GM23248 (cell line): ENCODE results near the gene PANK2. TPM values are rescaled to one million over a fixed set of nuclear protein-coding genes. Genes with fewer than 3 reads are reported as not detected.
"Not testable (repeated sequence)": the region's sequence is repeated elsewhere in the genome, so short reads cannot be mapped to it uniquely, and the experiment has no call there.

ENCODE experiments used
- DNase-seq: peaks from one replicate; pipeline ENCODE4 v3.0.0-alpha.2; 2015
- H2AFZ ChIP-seq: fragments of 200-600 bp; sonication (generic); 2 replicates; pipeline ENCODE4 v1.6.1; 2016; ENCODE audit warnings: antibody characterized with exemption
- H3F3A ChIP-seq: fragments of 200-600 bp; sonication (generic); 2 replicates; pipeline ENCODE4 v1.6.1; 2016; ENCODE audit warnings: mild to moderate bottlenecking, antibody characterized with exemption, mixed run types; ENCODE audit not compliant: insufficient read depth
- H3K27ac ChIP-seq: fragments of 200-600 bp; sonication (generic); 2 replicates; pipeline ENCODE4 v1.5.1; 2016; ENCODE audit warnings: mild to moderate bottlenecking
- H3K27me3 ChIP-seq: fragments of 200-600 bp; sonication (generic); replicated peaks from 2 replicates; pipeline ENCODE4 v1.6.1; 2016; ENCODE audit warnings: mild to moderate bottlenecking; ENCODE audit not compliant: insufficient read depth
- H3K36me3 ChIP-seq: fragments of 200-600 bp; sonication (generic); 2 replicates; pipeline ENCODE4 v1.6.1; 2016; ENCODE audit warnings: low read depth, mild to moderate bottlenecking
- H3K4me1 ChIP-seq: fragments of 200-600 bp; sonication (generic); 2 replicates; pipeline ENCODE4 v1.6.1; 2016; ENCODE audit warnings: mild to moderate bottlenecking; ENCODE audit not compliant: insufficient read depth
- H3K4me2 ChIP-seq: fragments of 200-600 bp; sonication (generic); one replicate; pipeline ENCODE4 v1.6.1; 2016; ENCODE audit warnings: mild to moderate bottlenecking; ENCODE audit not compliant: unreplicated experiment
- H3K4me3 ChIP-seq: fragments of 200-600 bp; sonication (generic); 2 replicates; pipeline ENCODE4 v1.5.1; 2016; ENCODE audit warnings: mild to moderate bottlenecking
- H3K79me2 ChIP-seq: fragments of 200-600 bp; sonication (generic); 2 replicates; pipeline ENCODE4 v1.6.1; 2016; ENCODE audit warnings: mild to moderate bottlenecking; ENCODE audit not compliant: insufficient read depth
- H3K9ac ChIP-seq: fragments of 200-600 bp; sonication (generic); 2 replicates; pipeline ENCODE4 v1.6.1; 2016; ENCODE audit warnings: mild to moderate bottlenecking
- H3K9me2 ChIP-seq: fragments of 200-600 bp; sonication (generic); 2 replicates; pipeline ENCODE4 v1.6.1; 2016; ENCODE audit warnings: mixed run types, mild to moderate bottlenecking, moderate library complexity; ENCODE audit not compliant: insufficient read depth
- H3K9me3 ChIP-seq: fragments of 200-600 bp; sonication (generic); one replicate; pipeline ENCODE4 v1.6.1; 2017; ENCODE audit warnings: low read depth
- H4K20me1 ChIP-seq: fragments of 200-600 bp; sonication (generic); 2 replicates; pipeline ENCODE4 v1.6.0; 2016; ENCODE audit not compliant: insufficient read depth
- EZH2 ChIP-seq: fragments of 200-600 bp; sonication (generic); IDR thresholded peaks from 2 replicates; pipeline ENCODE4 v1.6.1; 2018; ENCODE audit warnings: antibody characterized with exemption, mild to moderate bottlenecking; ENCODE audit not compliant: insufficient read depth, poor library complexity, severe bottlenecking
- EZH2phosphoT487 ChIP-seq: fragments of 200-600 bp; sonication (generic); IDR thresholded peaks from 2 replicates; pipeline ENCODE4 v1.6.1; 2018; ENCODE audit warnings: antibody characterized with exemption, moderate library complexity, mild to moderate bottlenecking, low read depth; ENCODE audit not compliant: insufficient read depth
- WGBS, 2 experiments: methylation state at CpG; one replicate each; pipeline ENCODE4 v1.1.6; 2015 to 2017; ENCODE audit warnings: low lambda C conversion rate in 2 of 2, low coverage in 1 of 2; ENCODE audit errors: missing lambda C conversion rate in 2 of 2; 5-methylcytosine and 5-hydroxymethylcytosine counted together
- in situ Hi-C: fragments of 300-500 bp; cut with MboI; formaldehyde crosslinking; loops from 2 replicates; pipeline ENCODE4 v1.15.0; 2020
- polyA plus RNA-seq: library from polyadenylated mRNA; unstranded; fragments of >200 nt; fragmentation: Nextera tagmentation; extraction: Ambion mirVana; gene quantifications from 2 replicates; pipeline ENCODE4 v1.2.1, GENCODE V29; 2016
- total RNA-seq: library from RNA; depleted of rRNA; stranded (reverse); fragments of >200 nt; shearing (Covaris generic); gene quantifications from 2 replicates; pipeline ENCODE4 v1.2.3, GENCODE V29; 2014

The PANK2 gene
- total and polyA plus RNA-seq, 2 experiments from 2014 or later: 30.6 to 43.7 TPM

DNA sequence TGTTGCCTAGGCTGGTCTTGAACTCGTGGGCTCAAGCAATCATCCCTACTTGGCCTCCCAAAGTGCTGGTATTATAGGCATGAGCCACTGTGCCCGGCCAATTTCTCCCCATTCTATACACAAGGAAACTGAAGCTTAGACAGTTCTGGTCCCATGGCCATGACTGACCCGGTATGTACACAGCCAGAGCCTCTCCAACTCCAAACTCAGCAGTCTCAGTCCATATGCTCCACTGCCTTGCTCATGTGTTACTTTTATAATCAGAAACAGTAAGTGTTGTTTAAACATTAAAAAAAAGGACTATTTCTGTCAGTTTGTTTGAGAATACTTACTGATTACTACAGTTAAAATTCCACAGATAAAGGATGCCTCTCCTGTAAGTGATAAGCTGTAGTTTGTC is 75.5 kb downstream of the PANK2 start:
- Histone ChIP-seq H4K20me1 (no peaks in the 10 kb centered on the region), H3K9me2 (no peaks in the 10 kb centered on the region), H3K4me3 (no peak overlapping the region), H3K27ac (no peak overlapping the region), H3K4me2 (no peak overlapping the region), H3F3A (no peaks in the 10 kb centered on the region), H2AFZ (no peak overlapping the region), H3K27me3 (no peaks in the 10 kb centered on the region), H3K36me3 (0 out of 2 replicates have a peak, but pooled peaks cover 7% of the 10 kb centered on the region), H3K79me2 (peaks cover 88% of the 10 kb centered on the region), H3K9ac (no peak overlapping the region), H3K9me3 (no peaks in the 10 kb centered on the region), H3K4me1 (no peaks in the 10 kb centered on the region)
- WGBS, 2 experiments: 67 to 68% methylated on average over 3 of the region's 3 CpGs
- in situ Hi-C loops: no loop called here
- no peak for DNase-seq
- TF ChIP-seq EZH2 (no peak), EZH2phosphoT487 (no peak)

DNA sequence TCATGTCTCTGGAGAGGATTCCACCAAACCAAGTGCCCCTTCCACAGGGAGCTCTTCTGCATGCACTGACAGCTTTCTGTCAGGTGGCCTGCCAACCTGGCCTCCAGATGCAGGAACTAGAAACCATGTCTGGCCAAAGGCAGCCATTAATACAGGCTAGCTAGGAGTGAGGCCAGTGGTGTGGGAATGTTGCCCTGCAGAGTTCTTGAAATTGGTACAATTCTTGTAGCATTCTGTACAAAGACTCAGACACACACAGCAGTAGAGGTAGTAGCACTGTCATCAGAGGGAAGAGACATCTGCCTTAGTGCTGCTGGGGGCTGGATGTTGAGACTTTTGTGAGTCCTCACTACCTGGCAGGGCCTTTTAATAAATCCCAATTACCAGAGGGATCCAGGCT is 77.4 kb downstream of the PANK2 start:
- H3K4me1 ChIP-seq: no peaks in the 10 kb centered on the region
- no peaks in the 10 kb centered on the region for H3K27me3 ChIP-seq
- H3K79me2 ChIP-seq: peaks cover 91% of the 10 kb centered on the region
- H3K36me3 ChIP-seq: peaks cover 9% of the 10 kb centered on the region; the same call in 1 of the 2 replicates
- no peak overlapping the region for H3K4me3 ChIP-seq
- in situ Hi-C loops: no loop called here
- no peak overlapping the region for H2AFZ ChIP-seq
- no peak overlapping the region for H3K4me2 ChIP-seq
- no peaks in the 10 kb centered on the region for H3K9me3 ChIP-seq
- no peak overlapping the region for H3K9ac ChIP-seq
- no peaks in the 10 kb centered on the region for H3K9me2 ChIP-seq
- no peak for TF ChIP-seq EZH2
- TF ChIP-seq EZH2phosphoT487: no peak
- H4K20me1 ChIP-seq: no peaks in the 10 kb centered on the region; the same call in 1 of the 2 replicates
- no peak overlapping the region for H3K27ac ChIP-seq
- H3F3A ChIP-seq: no peaks in the 10 kb centered on the region
- DNase-seq: no peak

DNA sequence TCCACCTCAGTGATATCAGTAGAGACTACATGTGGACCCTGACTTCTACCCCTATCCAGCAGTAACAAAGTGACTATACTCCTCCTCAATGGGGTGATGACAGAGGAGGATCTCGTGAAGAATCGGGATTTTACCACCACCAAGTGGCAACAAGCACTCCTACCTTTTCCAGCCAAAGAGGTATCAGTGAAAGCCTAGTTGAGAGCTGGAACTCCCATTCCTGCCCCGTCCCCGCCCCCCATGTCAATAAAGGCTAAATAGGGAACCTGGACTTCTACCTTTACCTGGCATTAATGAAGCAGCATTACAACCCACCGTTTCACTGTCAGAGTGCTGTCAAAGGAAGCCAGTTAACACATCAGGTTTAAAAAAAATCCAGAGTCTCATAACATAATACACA is 80.8 kb downstream of the PANK2 start:
- no peak for DNase-seq
- Histone ChIP-seq H3K27me3 (no peaks in the 10 kb centered on the region), H3K36me3 (peaks cover 9% of the 10 kb centered on the region; the same call in 1 of the 2 replicates), H3K9ac (no peak overlapping the region), H3K9me3 (no peaks in the 10 kb centered on the region), H3F3A (no peaks in the 10 kb centered on the region), H4K20me1 (peaks cover 5% of the 10 kb centered on the region; the same call in 1 of the 2 replicates), H3K4me2 (no peak overlapping the region), H3K9me2 (no peaks in the 10 kb centered on the region), H3K27ac (no peak overlapping the region), H3K79me2 (peaks cover 96% of the 10 kb centered on the region), H3K4me1 (no peaks in the 10 kb centered on the region), H2AFZ (no peak overlapping the region), H3K4me3 (no peak overlapping the region)
- in situ Hi-C loops: no loop called here
- whole genome bisulfite sequencing, 2 experiments: 90 to 92% methylated on average over 5 of the region's 5 CpGs
- TF ChIP-seq EZH2 (no peak), EZH2phosphoT487 (no peak)

DNA sequence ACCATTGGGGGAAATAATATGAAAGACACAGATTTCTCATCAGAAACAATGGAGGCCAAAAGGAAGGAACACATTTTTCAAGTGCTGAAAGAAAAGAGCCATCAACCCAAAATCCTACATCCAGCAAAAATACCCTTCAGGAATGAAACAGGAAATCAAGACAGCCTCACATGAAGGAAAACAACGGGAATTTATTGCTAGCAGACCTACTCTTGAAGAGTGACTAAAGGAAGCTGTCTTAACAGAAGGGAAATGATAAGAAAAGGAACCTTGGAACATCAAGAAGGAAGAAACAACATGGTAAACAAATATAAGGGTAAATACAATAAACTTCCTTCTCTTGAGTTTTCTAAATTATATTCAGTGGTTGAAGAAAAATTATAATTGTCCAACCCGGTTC is 82.0 kb downstream of the PANK2 start:
- H4K20me1 ChIP-seq: peaks cover 5% of the 10 kb centered on the region; the same call in 1 of the 2 replicates
- H2AFZ ChIP-seq: no peak overlapping the region
- no peaks in the 10 kb centered on the region for H3K4me1 ChIP-seq
- H3K36me3 ChIP-seq: peaks cover 9% of the 10 kb centered on the region; the same call in 1 of the 2 replicates
- H3K9me2 ChIP-seq: no peaks in the 10 kb centered on the region
- no peaks in the 10 kb centered on the region; the same call in 1 of the 2 replicates for H3F3A ChIP-seq
- no peak overlapping the region for H3K9ac ChIP-seq
- H3K27me3 ChIP-seq: no peaks in the 10 kb centered on the region
- no peaks in the 10 kb centered on the region for H3K9me3 ChIP-seq
- no peak overlapping the region for H3K27ac ChIP-seq
- no peak for DNase-seq
- in situ Hi-C loops: no loop called here
- H3K4me2 ChIP-seq: no peak overlapping the region
- H3K4me3 ChIP-seq: no peak overlapping the region
- peaks cover 98% of the 10 kb centered on the region for H3K79me2 ChIP-seq
- no peak for TF ChIP-seq EZH2phosphoT487
- TF ChIP-seq EZH2: no peak
- WGBS, 2 experiments: 95 to 96% methylated on average over 2 of the region's 2 CpGs

DNA sequence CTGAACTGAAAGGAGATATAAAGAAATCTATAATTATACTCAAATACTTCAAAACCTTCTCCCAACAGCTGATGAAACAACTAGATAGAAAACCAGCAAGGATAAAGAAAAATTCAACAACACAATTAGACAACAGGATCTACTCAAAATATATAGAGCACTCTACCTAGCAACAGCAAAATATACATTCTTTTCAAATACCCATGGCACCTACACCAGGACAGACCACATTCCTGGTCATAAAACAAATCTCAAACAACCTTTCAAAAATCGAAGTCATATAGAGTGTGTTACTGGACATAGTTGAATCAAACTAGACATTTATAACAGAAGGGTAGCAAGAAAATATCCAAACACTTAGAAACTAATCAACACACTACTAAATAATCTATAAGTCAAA is 83.0 kb downstream of the PANK2 start:
- peaks cover 98% of the 10 kb centered on the region for H3K79me2 ChIP-seq
- H3K27ac ChIP-seq: no peak overlapping the region
- no peak overlapping the region for H3K4me3 ChIP-seq
- no peak for DNase-seq
- no peaks in the 10 kb centered on the region for H3K9me3 ChIP-seq
- H3K36me3 ChIP-seq: peaks cover 4% of the 10 kb centered on the region; the same call in 1 of the 2 replicates
- in situ Hi-C loops: no loop called here
- no peak overlapping the region for H3K9ac ChIP-seq
- no peaks in the 10 kb centered on the region for H3K9me2 ChIP-seq
- TF ChIP-seq EZH2phosphoT487 (no peak), EZH2 (no peak)
- H2AFZ ChIP-seq: no peak overlapping the region
- 96 to 100% methylated on average over 1 of the region's 1 CpG for WGBS, 2 experiments
- H3K27me3 ChIP-seq: no peaks in the 10 kb centered on the region
- no peaks in the 10 kb centered on the region; the same call in 1 of the 2 replicates for H3F3A ChIP-seq
- H3K4me2 ChIP-seq: no peak overlapping the region
- no peaks in the 10 kb centered on the region for H3K4me1 ChIP-seq
- H4K20me1 ChIP-seq: peaks cover 5% of the 10 kb centered on the region; the same call in 1 of the 2 replicates

DNA sequence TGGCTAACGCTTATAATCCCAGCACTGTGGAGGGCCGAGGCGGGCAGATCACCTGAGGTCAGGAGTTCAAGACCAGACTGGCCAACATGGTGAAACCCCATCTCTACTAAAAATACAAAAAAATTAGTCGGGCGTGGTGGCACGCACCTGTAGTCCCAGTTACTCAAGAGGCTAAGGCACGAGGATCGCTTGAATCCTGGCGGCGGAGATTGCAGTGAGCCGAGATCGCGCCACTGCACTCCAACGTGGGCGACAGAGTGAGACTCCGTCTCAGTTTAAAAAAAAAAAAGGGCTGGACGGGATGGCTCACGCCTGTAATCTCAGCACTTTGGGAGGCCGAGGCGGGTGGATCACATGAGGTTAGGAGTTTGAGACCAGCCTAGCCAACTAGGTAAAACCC is 83.4 kb downstream of the PANK2 start:
- H3K79me2 ChIP-seq: peaks cover 98% of the 10 kb centered on the region
- 98% methylated on average over 20 of the region's 20 CpGs for WGBS, 2 experiments
- in situ Hi-C loops: not testable (repeated sequence)

More for the DNA sequence above, 83.4 kb downstream of the PANK2 start:
- not testable (repeated sequence) for H3K4me1 ChIP-seq, H4K20me1 ChIP-seq, H3K9me3 ChIP-seq, H2AFZ ChIP-seq, H3K9me2 ChIP-seq, H3K9ac ChIP-seq, DNase-seq, H3K36me3 ChIP-seq, H3K4me2 ChIP-seq, H3K27ac ChIP-seq, H3F3A ChIP-seq, H3K4me3 ChIP-seq, H3K27me3 ChIP-seq
